ENCODE results near the gene RIN1.

The RIN1 gene

DNA sequence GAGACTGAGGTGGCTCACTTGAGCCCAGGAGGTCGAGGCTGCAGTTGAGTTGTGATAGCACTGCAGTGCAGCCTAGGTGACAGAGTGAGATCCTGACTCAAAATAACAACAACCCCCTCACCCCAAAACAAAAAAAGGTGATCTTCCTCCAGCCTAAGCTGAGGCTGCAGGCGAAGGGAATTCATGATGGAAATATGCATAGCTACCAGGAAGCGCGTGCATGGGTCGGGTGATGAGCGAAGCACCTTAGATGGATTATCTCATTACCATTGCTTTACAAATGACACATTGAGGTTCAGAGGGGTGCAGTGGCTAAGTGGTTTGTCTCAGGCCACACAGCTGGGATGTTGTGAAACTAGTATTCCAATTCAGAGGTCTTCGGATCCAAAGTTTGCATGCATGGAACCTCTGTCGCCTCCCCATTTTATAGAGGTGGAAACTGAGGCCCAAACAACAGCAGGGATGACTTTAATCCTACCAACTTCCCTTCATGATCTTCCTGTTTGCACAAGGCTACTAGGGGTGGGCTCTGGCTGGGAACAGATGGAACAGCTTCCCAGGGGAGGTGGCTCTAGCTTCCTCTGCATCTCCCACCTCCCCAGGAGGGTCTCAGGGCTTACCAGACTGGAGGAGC lies 30.7 kb upstream of the RIN1 start:
- Histone ChIP-seq H3K36me3 (ENCODE audit: control insufficient read depth in 2 of 2, insufficient read depth in 2 of 2, low read length in 2 of 2) (peaks cover 15 to 24% of the 10 kb centered on the region in 2 donors), H3K27me3 (ENCODE audit: control insufficient read depth in 2 of 2, insufficient read depth in 2 of 2, low read length in 2 of 2) (no peaks in the 10 kb centered on the region), H3K4me1 (ENCODE audit: control insufficient read depth in 2 of 2, insufficient read depth in 2 of 2, low read length in 2 of 2) (peaks cover 0 to 9% of the 10 kb centered on the region in 2 donors), H3K4me3 (ENCODE audit: low read length in 2 of 2) (no peak overlapping the region), H3K9ac (ENCODE audit: low read depth in 1 of 2, low read length in 2 of 2) (no peak overlapping the region), H3K9me3 (ENCODE audit: control insufficient read depth in 2 of 2, low read length in 2 of 2) (no peaks in the 10 kb centered on the region), H3K27ac (ENCODE audit: low read depth in 2 of 2, low read length in 2 of 2) (no peak overlapping the region)

- Histone ChIP-seq H3K4me3 (ENCODE audit: low read length in 2 of 2) (no peak overlapping the region), H3K27ac (ENCODE audit: low read depth in 2 of 2, low read length in 2 of 2) (no peak overlapping the region)
These were observed 29.7 kb upstream of the RIN1 start for GRCh38 chr11:66365711-66366619.

DNA sequence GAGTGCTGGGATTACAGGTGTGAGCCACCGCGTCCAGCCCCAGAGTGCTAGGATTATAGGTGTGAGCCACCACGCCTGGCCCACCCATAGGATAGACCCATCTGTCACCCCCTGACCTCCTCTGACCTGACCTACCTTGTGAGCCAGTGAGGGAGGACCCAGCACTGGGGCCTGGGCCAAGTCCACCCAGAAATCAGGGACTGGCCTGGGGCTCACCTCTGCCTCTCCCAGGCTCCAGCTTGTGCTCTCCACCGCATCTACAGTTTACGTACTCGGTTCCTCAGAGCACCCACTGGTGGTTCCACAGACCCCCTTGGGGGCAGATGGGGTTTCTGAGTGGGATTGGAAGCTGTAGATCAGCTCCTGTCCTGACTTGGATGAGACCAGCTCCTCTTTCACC lies 28.9 kb upstream of the RIN1 start:
- no peak overlapping the region for H3K27ac ChIP-seq (ENCODE audit: low read depth in 2 of 2, low read length in 2 of 2)
- peaks cover 15 to 31% of the 10 kb centered on the region in 2 donors for H3K36me3 ChIP-seq (ENCODE audit: control insufficient read depth in 2 of 2, insufficient read depth in 2 of 2, low read length in 2 of 2)
- H3K4me3 ChIP-seq (ENCODE audit: low read length in 2 of 2), result no peak overlapping the region
- peaks cover 0 to 7% of the 10 kb centered on the region in 2 donors for H3K4me1 ChIP-seq (ENCODE audit: control insufficient read depth in 2 of 2, insufficient read depth in 2 of 2, low read length in 2 of 2)
- H3K9me3 ChIP-seq (ENCODE audit: control insufficient read depth in 2 of 2, low read length in 2 of 2), result no peaks in the 10 kb centered on the region
- H3K27me3 ChIP-seq (ENCODE audit: control insufficient read depth in 2 of 2, insufficient read depth in 2 of 2, low read length in 2 of 2), result no peaks in the 10 kb centered on the region
- H3K9ac ChIP-seq (ENCODE audit: low read depth in 1 of 2, low read length in 2 of 2), result no peak overlapping the region

More at GRCh38 chr11:66365711-66366619, 29.7 kb upstream of the RIN1 start:
- H3K9me3 ChIP-seq (ENCODE audit: control insufficient read depth in 2 of 2, low read length in 2 of 2), result no peaks in the 10 kb centered on the region
- peaks cover 15 to 26% of the 10 kb centered on the region in 2 donors for H3K36me3 ChIP-seq (ENCODE audit: control insufficient read depth in 2 of 2, insufficient read depth in 2 of 2, low read length in 2 of 2)
- H3K27me3 ChIP-seq (ENCODE audit: control insufficient read depth in 2 of 2, insufficient read depth in 2 of 2, low read length in 2 of 2), result no peaks in the 10 kb centered on the region
- no peak overlapping the region for H3K9ac ChIP-seq (ENCODE audit: low read depth in 1 of 2, low read length in 2 of 2)
- peaks cover 0 to 9% of the 10 kb centered on the region in 2 donors for H3K4me1 ChIP-seq (ENCODE audit: control insufficient read depth in 2 of 2, insufficient read depth in 2 of 2, low read length in 2 of 2)

GRCh38 chr11:66363805-66364535 lies 27.7 kb upstream of the RIN1 start:
- H3K27ac ChIP-seq (ENCODE audit: low read depth in 2 of 2, low read length in 2 of 2), result no peak overlapping the region
- no peak overlapping the region for H3K9ac ChIP-seq (ENCODE audit: low read depth in 1 of 2, low read length in 2 of 2)

DNA sequence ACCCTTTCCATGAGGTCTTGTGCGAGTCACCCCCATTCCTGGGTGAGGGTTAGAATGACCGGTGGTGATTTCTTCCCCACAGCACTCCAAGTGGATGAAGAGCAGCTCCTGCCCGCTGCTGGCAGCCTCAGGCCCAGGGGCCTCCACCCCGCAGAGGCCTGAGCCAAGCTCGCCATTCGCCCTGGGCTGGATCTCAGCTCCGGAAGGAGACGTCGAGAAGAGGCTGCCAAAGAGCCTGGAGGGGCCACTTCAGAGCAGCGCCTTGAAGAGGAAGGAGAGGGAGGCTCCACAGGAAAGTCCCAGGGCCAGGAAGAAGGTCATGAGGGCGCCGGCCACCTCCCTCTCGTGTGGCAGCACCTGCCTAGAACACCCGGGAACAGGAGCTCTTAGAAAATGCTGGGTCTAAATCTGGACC lies 27.0 kb upstream of the RIN1 start:
- H3K9ac ChIP-seq (ENCODE audit: low read depth in 1 of 2, low read length in 2 of 2), result no peak overlapping the region
- H3K27ac ChIP-seq (ENCODE audit: low read depth in 2 of 2, low read length in 2 of 2), result no peak overlapping the region
- H3K4me1 ChIP-seq (ENCODE audit: control insufficient read depth in 2 of 2, insufficient read depth in 2 of 2, low read length in 2 of 2), result no peaks in the 10 kb centered on the region
- no peaks in the 10 kb centered on the region for H3K27me3 ChIP-seq (ENCODE audit: control insufficient read depth in 2 of 2, insufficient read depth in 2 of 2, low read length in 2 of 2)
- H3K4me3 ChIP-seq (ENCODE audit: low read length in 2 of 2), result no peak overlapping the region
- no peaks in the 10 kb centered on the region for H3K9me3 ChIP-seq (ENCODE audit: control insufficient read depth in 2 of 2, low read length in 2 of 2)
- H3K36me3 ChIP-seq (ENCODE audit: control insufficient read depth in 2 of 2, insufficient read depth in 2 of 2, low read length in 2 of 2), result peaks cover 13 to 31% of the 10 kb centered on the region in 2 donors

More at GRCh38 chr11:66363805-66364535, 27.7 kb upstream of the RIN1 start:
- H3K4me1 ChIP-seq (ENCODE audit: control insufficient read depth in 2 of 2, insufficient read depth in 2 of 2, low read length in 2 of 2), result no peaks in the 10 kb centered on the region
- no peak overlapping the region for H3K4me3 ChIP-seq (ENCODE audit: low read length in 2 of 2)
- H3K36me3 ChIP-seq (ENCODE audit: control insufficient read depth in 2 of 2, insufficient read depth in 2 of 2, low read length in 2 of 2), result peaks cover 15 to 35% of the 10 kb centered on the region in 2 donors
- no peaks in the 10 kb centered on the region for H3K27me3 ChIP-seq (ENCODE audit: control insufficient read depth in 2 of 2, insufficient read depth in 2 of 2, low read length in 2 of 2)
- no peaks in the 10 kb centered on the region for H3K9me3 ChIP-seq (ENCODE audit: control insufficient read depth in 2 of 2, low read length in 2 of 2)

GRCh38 chr11:66362481-66363147 lies 26.4 kb upstream of the RIN1 start:
- peaks cover 13 to 29% of the 10 kb centered on the region in 2 donors for H3K36me3 ChIP-seq (ENCODE audit: control insufficient read depth in 2 of 2, insufficient read depth in 2 of 2, low read length in 2 of 2)
- H3K27me3 ChIP-seq (ENCODE audit: control insufficient read depth in 2 of 2, insufficient read depth in 2 of 2, low read length in 2 of 2), result no peaks in the 10 kb centered on the region
- H3K27ac ChIP-seq (ENCODE audit: low read depth in 2 of 2, low read length in 2 of 2), result no peak overlapping the region
- no peaks in the 10 kb centered on the region for H3K9me3 ChIP-seq (ENCODE audit: control insufficient read depth in 2 of 2, low read length in 2 of 2)
- H3K4me3 ChIP-seq (ENCODE audit: low read length in 2 of 2), result no peak overlapping the region
- no peak overlapping the region for H3K9ac ChIP-seq (ENCODE audit: low read depth in 1 of 2, low read length in 2 of 2)
- H3K4me1 ChIP-seq (ENCODE audit: control insufficient read depth in 2 of 2, insufficient read depth in 2 of 2, low read length in 2 of 2), result no peaks in the 10 kb centered on the region

GRCh38 chr11:66361502-66361941 lies 25.3 kb upstream of the RIN1 start:
- Histone ChIP-seq H3K36me3 (ENCODE audit: control insufficient read depth in 2 of 2, insufficient read depth in 2 of 2, low read length in 2 of 2) (peaks cover 7 to 22% of the 10 kb centered on the region in 2 donors), H3K9ac (ENCODE audit: low read depth in 1 of 2, low read length in 2 of 2) (no peak overlapping the region), H3K27ac (ENCODE audit: low read depth in 2 of 2, low read length in 2 of 2) (no peak overlapping the region), H3K4me3 (ENCODE audit: low read length in 2 of 2) (no peak overlapping the region), H3K4me1 (ENCODE audit: control insufficient read depth in 2 of 2, insufficient read depth in 2 of 2, low read length in 2 of 2) (no peaks in the 10 kb centered on the region), H3K27me3 (ENCODE audit: control insufficient read depth in 2 of 2, insufficient read depth in 2 of 2, low read length in 2 of 2) (no peaks in the 10 kb centered on the region), H3K9me3 (ENCODE audit: control insufficient read depth in 2 of 2, low read length in 2 of 2) (no peaks in the 10 kb centered on the region)

- Histone ChIP-seq H3K27ac (ENCODE audit: low read depth in 2 of 2, low read length in 2 of 2) (no peak overlapping the region), H3K9me3 (ENCODE audit: control insufficient read depth in 2 of 2, low read length in 2 of 2) (no peaks in the 10 kb centered on the region), H3K4me1 (ENCODE audit: control insufficient read depth in 2 of 2, insufficient read depth in 2 of 2, low read length in 2 of 2) (no peaks in the 10 kb centered on the region), H3K27me3 (ENCODE audit: control insufficient read depth in 2 of 2, insufficient read depth in 2 of 2, low read length in 2 of 2) (no peaks in the 10 kb centered on the region), H3K36me3 (ENCODE audit: control insufficient read depth in 2 of 2, insufficient read depth in 2 of 2, low read length in 2 of 2) (peaks cover 7 to 19% of the 10 kb centered on the region in 2 donors), H3K9ac (ENCODE audit: low read depth in 1 of 2, low read length in 2 of 2) (no peak overlapping the region), H3K4me3 (ENCODE audit: low read length in 2 of 2) (no peak overlapping the region)
These were observed 24.3 kb upstream of the RIN1 start for GRCh38 chr11:66360406-66361073.

- H3K27me3 ChIP-seq (ENCODE audit: control insufficient read depth in 2 of 2, insufficient read depth in 2 of 2, low read length in 2 of 2), result no peaks in the 10 kb centered on the region
- no peaks in the 10 kb centered on the region for H3K4me1 ChIP-seq (ENCODE audit: control insufficient read depth in 2 of 2, insufficient read depth in 2 of 2, low read length in 2 of 2)
- no peak overlapping the region for H3K27ac ChIP-seq (ENCODE audit: low read depth in 2 of 2, low read length in 2 of 2)
- no peaks in the 10 kb centered on the region for H3K9me3 ChIP-seq (ENCODE audit: control insufficient read depth in 2 of 2, low read length in 2 of 2)
- H3K9ac ChIP-seq (ENCODE audit: low read depth in 1 of 2, low read length in 2 of 2), result no peak overlapping the region
- no peak overlapping the region for H3K4me3 ChIP-seq (ENCODE audit: low read length in 2 of 2)
- H3K36me3 ChIP-seq (ENCODE audit: control insufficient read depth in 2 of 2, insufficient read depth in 2 of 2, low read length in 2 of 2), result peaks cover 7 to 19% of the 10 kb centered on the region in 2 donors
These were observed 23.4 kb upstream of the RIN1 start for GRCh38 chr11:66359662-66360087.

All from mucosa of rectum (tissue), 2 donors.